PC-3 (cell line): ENCODE results near the gene DCAF6. TPM values are rescaled to one million over a fixed set of nuclear protein-coding genes. Genes with fewer than 3 reads are reported as not detected.

Experiments
- ATAC-seq: fragments of 200-7000 bp; cut with Tn5 transposase; 2 replicates; pipeline ENCODE4 v1.9.1; 2020; ENCODE audit warnings: mild to moderate bottlenecking, moderate library complexity
- BruUV-seq: library from RNA; stranded (reverse); fragments of 400-500 nt; replicated peaks from 2 replicates; lab custom pipeline; 2021; lab: Mats Ljungman, UMichigan
- CTCF ChIA-PET: fragments of 300-600 bp; sonication (Branson Sonifier 250); formaldehyde crosslinking; loops from one replicate; lab custom pipeline; 2022; ENCODE audit warnings: antibody characterized with exemption; lab: Charles Lee
- POLR2A ChIA-PET: fragments of 300-600 bp; sonication (Branson Sonifier 250); formaldehyde crosslinking; loops from one replicate; lab custom pipeline; 2022; ENCODE audit warnings: antibody characterized with exemption; ENCODE audit not compliant: unreplicated experiment; lab: Charles Lee
- DNase-seq: peaks from one replicate; pipeline ENCODE4 v3.0.0-alpha.2; 2015
- H2AFZ ChIP-seq: fragments of 300-600 bp; sonication (generic); 2 replicates; pipeline ENCODE4 v1.6.0; 2016; ENCODE audit warnings: antibody characterized with exemption, low read length
- H3F3A ChIP-seq: fragments of 300-600 bp; sonication (generic); one replicate; pipeline ENCODE4 v1.6.0; 2017; ENCODE audit warnings: antibody characterized with exemption, low read length, control low read depth, mild to moderate bottlenecking; ENCODE audit not compliant: unreplicated experiment
- H3K27ac ChIP-seq: fragments of 300-600 bp; sonication (generic); 2 replicates; pipeline ENCODE4 v1.5.1; 2016; ENCODE audit warnings: mild to moderate bottlenecking, low read length
- H3K27me3 ChIP-seq: fragments of 300-600 bp; sonication (generic); 2 replicates; pipeline ENCODE4 v1.6.1; 2016; ENCODE audit warnings: low read length, mixed read lengths
- H3K36me3 ChIP-seq: fragments of 300-600 bp; sonication (generic); 2 replicates; pipeline ENCODE4 v1.6.1; 2016; ENCODE audit warnings: low read depth, mixed run types, low read length, mixed read lengths
- H3K4me1 ChIP-seq: fragments of 300-600 bp; sonication (generic); 2 replicates; pipeline ENCODE4 v1.5.1; 2016; ENCODE audit warnings: low read length; ENCODE audit not compliant: insufficient read depth
- H3K4me2 ChIP-seq: fragments of 300-600 bp; sonication (generic); 2 replicates; pipeline ENCODE4 v1.6.0; 2016; ENCODE audit warnings: low read length
- H3K4me3 ChIP-seq: fragments of 300-600 bp; sonication (generic); 2 replicates; pipeline ENCODE4 v1.5.1; 2016; ENCODE audit warnings: mild to moderate bottlenecking, low read length, mixed read lengths
- H3K79me2 ChIP-seq: fragments of 300-600 bp; sonication (generic); 2 replicates; pipeline ENCODE4 v1.6.1; 2017; ENCODE audit warnings: low read length, mixed read lengths
- H3K9ac ChIP-seq: fragments of 300-600 bp; sonication (generic); 2 replicates; pipeline ENCODE4 v1.6.0; 2016; ENCODE audit warnings: mild to moderate bottlenecking, low read length
- H3K9me2 ChIP-seq: fragments of 300-600 bp; sonication (generic); replicated peaks from 2 replicates; pipeline ENCODE4 v1.6.1; 2016; ENCODE audit warnings: mixed run types, low read length, mixed read lengths
- H3K9me3 ChIP-seq: fragments of 300-600 bp; sonication (generic); 2 replicates; pipeline ENCODE4 v1.6.1; 2016; ENCODE audit warnings: low read length, mixed read lengths
- H4K20me1 ChIP-seq: fragments of 300-600 bp; sonication (generic); 2 replicates; pipeline ENCODE4 v1.6.1; 2016; ENCODE audit warnings: low read length, mixed read lengths
- CTCF ChIP-seq: fragments of 300-600 bp; sonication (generic); conservative IDR thresholded peaks from 2 replicates; pipeline ENCODE4 v1.5.1; 2017; ENCODE audit warnings: antibody characterized with exemption, low read depth, mild to moderate bottlenecking, low read length
- EZH2 ChIP-seq: fragments of 300-600 bp; sonication (generic); IDR thresholded peaks from one replicate; pipeline ENCODE4 v1.6.1; 2017; ENCODE audit warnings: antibody characterized with exemption, mild to moderate bottlenecking, low read length; ENCODE audit not compliant: unreplicated experiment
- EZH2phosphoT487 ChIP-seq: fragments of 300-600 bp; sonication (generic); IDR thresholded peaks from 2 replicates; pipeline ENCODE4 v1.6.1; 2018; ENCODE audit warnings: mild to moderate bottlenecking, antibody characterized with exemption, low read length, borderline replicate concordance
- intact Hi-C: fragments of 100-400 bp; cut with micrococcal nuclease; formaldehyde crosslinking; loops from 2 replicates; pipeline ENCODE4 v1.9.0; 2023
- total RNA-seq: library from RNA; depleted of rRNA; stranded (reverse); fragments of >200 nt; gene quantifications from 2 replicates; pipeline ENCODE4 v1.2.3, GENCODE V29; 2014

The DCAF6 gene
- total RNA-seq, 1 experiment from 2014 or later, result 29.1 TPM

- Histone ChIP-seq H3K4me2 (no peak overlapping the region), H2AFZ (no peak overlapping the region), H3K9ac (no peak overlapping the region), H3K4me1 (no peaks in the 10 kb centered on the region), H3K27ac (no peak overlapping the region), H3K9me2 (no peaks in the 10 kb centered on the region), H3K36me3 (no peaks in the 10 kb centered on the region), H3K27me3 (no peaks in the 10 kb centered on the region), H3K4me3 (no peak overlapping the region), H3K9me3 (no peaks in the 10 kb centered on the region), H3F3A (no peaks in the 10 kb centered on the region), H4K20me1 (no peaks in the 10 kb centered on the region), H3K79me2 (no peaks in the 10 kb centered on the region)
- ChIA-PET POLR2A (no interaction called here), CTCF (no interaction called here)
- BruUV-seq, result no TSS peak
- no peak for ATAC-seq
- TF ChIP-seq EZH2phosphoT487, result no peak
- no peak for TF ChIP-seq CTCF
- TF ChIP-seq EZH2, result no peak
- intact Hi-C loops, result no loop called here
- DNase-seq, result no peak
Measured at GRCh38 chr1:168096296-168097165, 160.0 kb downstream of the DCAF6 start.

GRCh38 chr1:168097921-168098528, 161.5 kb downstream of the DCAF6 start:
- DNase-seq, result no peak
- Histone ChIP-seq H3K27me3 (no peaks in the 10 kb centered on the region), H3K9me3 (no peaks in the 10 kb centered on the region), H3K4me2 (no peak overlapping the region), H3K9ac (no peak overlapping the region), H3K27ac (no peak overlapping the region), H3K4me1 (no peaks in the 10 kb centered on the region), H3K4me3 (no peak overlapping the region), H3K36me3 (no peaks in the 10 kb centered on the region), H3F3A (no peaks in the 10 kb centered on the region), H3K79me2 (no peaks in the 10 kb centered on the region), H3K9me2 (no peaks in the 10 kb centered on the region), H2AFZ (no peak overlapping the region), H4K20me1 (no peaks in the 10 kb centered on the region)
- ChIA-PET CTCF (no interaction called here), POLR2A (interaction anchor here (0.7 kb wide), 1 partner anchor 394 kb away, joined by 3 read pairs; no protein-coding TSS in a partner anchor)
- no peak for ATAC-seq
- BruUV-seq, result no TSS peak
- TF ChIP-seq EZH2 (no peak), CTCF (no peak)
- intact Hi-C loops, result no loop called here
